Fibroblast of villous mesenchyme (primary cell): ENCODE measurements around the gene NFIX. TPM values are rescaled to one million over a fixed set of nuclear protein-coding genes. Genes with fewer than 3 reads are reported as not detected.

Source experiments
- DNase-seq: peaks from one replicate; pipeline ENCODE4 v3.0.0-alpha.2; 2010; ENCODE audit warnings: low read depth
- H3K4me3 ChIP-seq: 2 replicates; pipeline ENCODE4 v1.5.1; 2011; ENCODE audit warnings: low read depth, mild to moderate bottlenecking, low read length
- CTCF ChIP-seq: IDR thresholded peaks from 2 replicates; pipeline ENCODE4 v1.5.1; 2012; ENCODE audit warnings: low read depth, mild to moderate bottlenecking, low read length; ENCODE audit not compliant: insufficient read depth
- total RNA-seq: library from RNA; depleted of rRNA; stranded (reverse); fragments of >200 nt; gene quantifications from 2 replicates; pipeline ENCODE4 v1.2.3, GENCODE V29; 2012

Gene NFIX
- total RNA-seq, 1 donor, result 30.2 TPM

DNA sequence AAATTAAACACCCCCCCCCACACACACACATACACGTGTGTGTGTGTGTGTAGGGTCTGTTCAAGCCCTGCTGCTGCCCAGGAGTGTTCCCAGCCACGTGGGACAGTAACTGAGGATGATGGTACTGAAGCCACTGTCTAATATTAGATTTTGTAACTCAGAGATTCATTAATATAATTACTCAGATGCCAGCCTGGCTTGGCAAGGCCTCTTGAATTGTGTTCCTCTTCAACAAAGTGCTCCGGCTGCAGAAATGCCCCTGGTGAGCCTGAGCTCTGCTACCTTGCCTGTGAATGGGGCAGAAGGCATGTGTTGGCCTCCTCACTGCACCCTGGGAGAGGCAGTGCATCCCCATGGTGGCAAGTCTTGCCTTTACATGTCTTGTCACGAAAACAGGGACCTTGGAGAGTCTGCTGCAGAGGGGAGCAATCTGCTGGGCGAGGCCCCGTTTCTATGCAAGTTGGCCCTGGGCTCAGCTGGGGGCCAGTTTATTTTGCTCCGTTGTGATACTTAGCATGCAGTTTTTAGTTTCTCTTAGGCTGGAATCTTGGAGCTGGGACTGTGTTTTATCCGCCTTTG lies 44.0 kb downstream of the NFIX start:
- H3K4me3 ChIP-seq, result no peak overlapping the region
- no peak for TF ChIP-seq CTCF
- DNase-seq, result no peak

GRCh38 chr19:13040232-13040947 lies 45.1 kb downstream of the NFIX start:
- TF ChIP-seq CTCF, result no peak
- no peak for DNase-seq
- no peak overlapping the region for H3K4me3 ChIP-seq

GRCh38 chr19:13040948-13041292 lies 45.6 kb downstream of the NFIX start:
- DNase-seq, result no peak
- no peak for TF ChIP-seq CTCF
- no peak overlapping the region for H3K4me3 ChIP-seq

DNA sequence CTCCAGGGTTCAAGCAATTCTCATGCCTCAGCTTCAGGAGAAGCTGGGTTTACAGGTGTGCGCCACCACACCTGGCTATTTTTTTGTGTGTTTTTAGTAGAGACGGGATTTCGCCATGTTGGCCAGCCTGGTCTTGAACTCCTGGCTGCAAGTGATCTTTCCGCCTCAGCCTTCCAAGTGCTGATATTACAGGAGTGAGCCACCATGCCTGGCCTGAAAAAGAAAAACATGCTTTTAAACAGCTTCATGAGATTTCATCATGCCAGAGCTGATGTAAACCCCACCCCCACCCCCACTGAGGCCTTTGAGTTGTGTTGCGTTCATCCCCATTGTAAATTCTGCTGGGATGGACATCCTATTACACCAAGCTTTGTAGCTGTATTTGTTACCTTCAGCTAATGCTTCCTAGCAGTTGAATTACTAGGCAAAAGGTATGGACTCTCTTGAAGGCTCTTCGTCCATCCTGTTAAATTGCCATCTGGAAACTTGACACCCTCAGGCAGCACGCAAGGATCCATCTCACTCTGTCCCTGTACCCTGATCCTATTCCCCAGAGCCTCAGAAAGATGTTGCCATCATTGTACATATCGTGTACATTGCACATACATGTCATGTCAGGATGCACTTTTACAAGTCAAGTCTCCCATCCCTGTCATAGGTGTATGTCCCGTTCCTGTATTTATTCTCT lies 47.3 kb downstream of the NFIX start:
- H3K4me3 ChIP-seq, result no peak overlapping the region
- TF ChIP-seq CTCF, result no peak
- DNase-seq, result peak; percentile 49

- DNase-seq, result no peak
- no peak overlapping the region for H3K4me3 ChIP-seq
- no peak for TF ChIP-seq CTCF
These were observed 48.0 kb downstream of the NFIX start for GRCh38 chr19:13043285-13043684.

DNA sequence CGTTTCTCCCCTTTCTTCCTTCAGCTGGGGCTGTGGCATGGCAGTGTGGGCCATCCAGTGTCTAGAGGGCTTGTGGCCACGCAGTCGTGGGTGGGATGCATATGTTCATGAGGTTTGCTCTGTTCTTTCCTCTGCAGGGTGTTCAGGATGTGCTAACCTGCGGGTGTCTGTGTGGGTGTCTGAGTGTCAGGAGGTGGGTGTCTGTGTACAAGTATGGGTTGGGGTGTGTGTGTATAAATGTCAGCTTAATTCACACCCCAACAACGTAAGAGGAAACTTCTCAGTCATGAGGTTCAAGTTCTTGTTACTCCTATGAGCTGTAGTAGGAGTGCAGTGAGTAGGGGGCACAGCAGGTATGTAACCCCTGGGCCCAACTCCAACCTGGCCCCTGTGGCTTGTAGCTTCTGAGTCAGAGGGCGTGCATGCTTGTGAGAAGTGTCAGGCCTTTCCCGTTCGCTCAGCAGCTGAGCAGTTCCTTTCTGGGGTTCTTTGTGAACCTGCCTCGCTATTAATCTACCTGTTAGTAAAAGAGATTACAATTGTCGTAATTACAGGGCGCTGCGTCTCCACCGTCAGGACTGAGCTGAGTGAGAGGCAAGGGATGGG lies 49.1 kb downstream of the NFIX start:
- no peak overlapping the region for H3K4me3 ChIP-seq
- TF ChIP-seq CTCF, result no peak
- no peak for DNase-seq
